Astrocyte of the cerebellum (primary cell): ENCODE data around the gene NXPH1.

Experiments used
- DNase-seq: peaks from one replicate; pipeline ENCODE4 v3.0.0-alpha.2; 2011; ENCODE audit warnings: low read depth
- H3K4me3 ChIP-seq: 2 replicates; pipeline ENCODE4 v1.5.1; 2011; ENCODE audit warnings: mild to moderate bottlenecking, low read depth, low read length, moderate library complexity
- in situ Hi-C: cut with HindIII; loops from 2 replicates; pipeline ENCODE4 v1.10.0; 2017; ENCODE audit warnings: low sequenced_read_pairs
- TF ChIP-seq, protein P1 (sequence below): IDR thresholded peaks from 2 replicates; pipeline ENCODE4 v1.5.1; 2012; ENCODE audit warnings: low read length, low read depth, moderate library complexity, mild to moderate bottlenecking; ENCODE audit errors: missing control alignments

The NXPH1 gene

GRCh38 chr7:8785081-8785480 is 351.7 kb downstream of the NXPH1 start:
- DNase-seq: no peak
- TF ChIP-seq, protein P1, sequence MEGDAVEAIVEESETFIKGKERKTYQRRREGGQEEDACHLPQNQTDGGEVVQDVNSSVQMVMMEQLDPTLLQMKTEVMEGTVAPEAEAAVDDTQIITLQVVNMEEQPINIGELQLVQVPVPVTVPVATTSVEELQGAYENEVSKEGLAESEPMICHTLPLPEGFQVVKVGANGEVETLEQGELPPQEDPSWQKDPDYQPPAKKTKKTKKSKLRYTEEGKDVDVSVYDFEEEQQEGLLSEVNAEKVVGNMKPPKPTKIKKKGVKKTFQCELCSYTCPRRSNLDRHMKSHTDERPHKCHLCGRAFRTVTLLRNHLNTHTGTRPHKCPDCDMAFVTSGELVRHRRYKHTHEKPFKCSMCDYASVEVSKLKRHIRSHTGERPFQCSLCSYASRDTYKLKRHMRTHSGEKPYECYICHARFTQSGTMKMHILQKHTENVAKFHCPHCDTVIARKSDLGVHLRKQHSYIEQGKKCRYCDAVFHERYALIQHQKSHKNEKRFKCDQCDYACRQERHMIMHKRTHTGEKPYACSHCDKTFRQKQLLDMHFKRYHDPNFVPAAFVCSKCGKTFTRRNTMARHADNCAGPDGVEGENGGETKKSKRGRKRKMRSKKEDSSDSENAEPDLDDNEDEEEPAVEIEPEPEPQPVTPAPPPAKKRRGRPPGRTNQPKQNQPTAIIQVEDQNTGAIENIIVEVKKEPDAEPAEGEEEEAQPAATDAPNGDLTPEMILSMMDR: no peak
- in situ Hi-C loops: no loop called here
- no peak overlapping the region for H3K4me3 ChIP-seq

DNA sequence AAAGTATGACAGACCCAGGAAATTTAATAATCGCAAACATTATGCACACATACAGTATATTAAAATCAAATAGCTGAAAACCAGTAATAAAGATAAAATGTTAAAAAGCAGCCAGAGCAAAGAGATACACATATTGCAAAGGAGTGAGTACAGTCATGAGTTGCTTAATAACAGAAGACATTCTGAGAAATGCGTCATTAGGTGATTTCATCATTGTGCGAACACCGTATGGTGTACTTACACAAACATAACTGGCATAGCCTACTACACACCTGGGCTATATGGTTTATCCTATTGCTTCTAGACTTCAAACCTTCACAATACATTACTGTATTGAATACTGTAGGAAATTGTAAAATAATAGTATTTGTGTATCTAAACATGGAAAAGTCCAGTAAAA is 367.6 kb downstream of the NXPH1 start:
- in situ Hi-C loops: no loop called here
- H3K4me3 ChIP-seq: no peak overlapping the region
- TF ChIP-seq, protein P1: no peak
- no peak for DNase-seq
